Activated naive CD4-positive, alpha-beta T cell treated with anti-CD3 and anti-CD28 coated beads, Interleukin-2, amount 10 ng/mL, durations not matched to agents 7 days and 5 days (primary cell): ENCODE results near the gene ATAT1.

Experiments used
- CTCF ChIA-PET: fragments of 350-600 bp; sonication (Branson Sonifier 250); formaldehyde crosslinking; loops from one replicate; lab custom pipeline; 2021; ENCODE audit warnings: antibody characterized with exemption; lab: Charles Lee
- DNase-seq: peaks from one replicate; pipeline ENCODE4 v3.0.0-alpha.2; 2020
- H3K27ac Mint-ChIP-seq: one replicate; pipeline ENCODE4 v1.8.0; 2021; ENCODE audit warnings: mild to moderate bottlenecking, moderate library complexity, mixed read lengths
- H3K27me3 Mint-ChIP-seq: one replicate; pipeline ENCODE4 v1.8.0; 2021; ENCODE audit warnings: mild to moderate bottlenecking, mixed read lengths
- H3K36me3 Mint-ChIP-seq: one replicate; pipeline ENCODE4 v1.8.0; 2021; ENCODE audit warnings: mixed read lengths
- H3K4me1 Mint-ChIP-seq: one replicate; pipeline ENCODE4 v1.8.0; 2021; ENCODE audit warnings: mixed read lengths
- H3K4me3 Mint-ChIP-seq: one replicate; pipeline ENCODE4 v1.8.0; 2021; ENCODE audit warnings: mild to moderate bottlenecking, moderate library complexity, mixed read lengths
- H3K9me3 Mint-ChIP-seq: one replicate; pipeline ENCODE4 v1.8.0; 2021; ENCODE audit warnings: mixed read lengths

The ATAT1 gene

DNA sequence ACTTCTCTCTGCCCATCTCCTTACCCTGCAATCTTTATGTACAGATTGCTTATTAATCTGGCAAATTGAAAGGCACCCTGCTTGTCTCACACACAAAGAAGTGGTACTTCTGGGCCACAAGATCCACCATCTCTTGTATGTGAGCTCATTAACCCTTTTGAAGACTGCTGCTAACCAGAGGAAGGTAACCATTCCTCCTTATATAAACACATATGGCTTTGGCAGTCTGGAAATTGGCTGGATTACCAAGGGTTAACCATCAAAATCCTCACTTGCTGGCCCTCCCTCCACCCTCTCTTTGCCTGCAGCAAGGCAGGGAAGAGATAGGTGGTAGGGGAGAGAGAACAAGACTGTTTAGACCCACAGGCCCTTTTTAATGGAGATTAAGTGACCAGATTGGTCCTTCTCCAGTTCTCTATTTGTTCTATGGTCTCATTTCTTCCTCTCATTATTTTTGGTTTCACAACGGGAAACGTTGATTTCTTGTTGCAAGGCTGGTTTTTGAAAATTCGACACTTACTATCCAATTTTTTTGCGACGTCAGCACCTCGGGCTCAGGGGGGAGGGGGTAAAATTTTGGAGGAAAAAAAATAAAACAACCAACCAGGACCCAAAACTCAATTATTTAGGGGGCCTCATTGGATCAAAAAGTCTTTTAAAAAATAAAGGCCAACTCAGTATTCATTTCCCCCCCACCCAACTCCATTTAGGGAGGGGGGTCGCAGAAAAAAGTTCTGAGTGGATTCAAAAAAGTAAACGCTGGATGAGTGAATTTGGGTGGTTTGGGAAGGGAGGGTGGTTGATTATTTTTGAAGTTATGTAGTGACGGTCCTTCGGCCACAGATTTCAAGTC, 10.5 kb upstream of the ATAT1 start:
- peaks cover 51% of the 10 kb centered on the region for H3K4me1 Mint-ChIP-seq
- peak; percentile 48 for DNase-seq

DNA sequence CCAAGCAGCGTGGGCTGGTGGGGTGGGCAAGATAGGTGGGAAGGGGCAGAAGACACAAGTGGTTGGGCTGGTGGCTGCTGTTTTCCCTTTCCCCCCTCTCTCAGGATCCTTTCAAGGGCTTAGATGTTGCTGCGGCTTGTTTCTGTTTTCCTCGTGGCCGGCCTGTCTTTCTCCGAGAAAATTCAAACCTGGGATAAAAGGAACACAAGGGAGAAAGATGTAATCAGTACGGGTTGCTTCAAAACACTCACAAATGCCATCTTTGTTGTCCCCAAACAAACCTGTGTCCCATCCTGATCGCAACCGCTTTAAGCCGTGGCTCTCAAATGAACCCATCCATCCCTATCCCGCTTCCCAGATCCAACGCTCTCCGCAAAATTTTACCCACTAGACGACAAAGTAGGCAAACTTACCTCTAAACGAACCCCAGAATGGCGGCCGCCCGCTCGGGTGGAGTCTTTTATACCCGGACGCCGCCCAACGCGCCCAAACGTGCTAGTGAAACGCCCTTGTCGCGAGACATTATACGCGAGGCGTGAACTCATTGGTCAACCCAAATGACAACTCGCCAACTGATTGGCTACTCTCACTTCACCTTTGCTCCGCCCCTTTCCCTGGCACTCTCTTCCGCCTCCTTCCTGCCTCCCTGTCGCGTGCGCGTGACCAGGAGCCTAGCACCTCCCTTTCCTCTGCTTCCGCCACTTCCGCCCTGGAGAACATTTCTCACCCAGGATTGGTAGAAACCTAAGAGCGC, 9.7 kb upstream of the ATAT1 start, which contains the start of gene PPP1R10:
Gene PPP1R10 (minus strand): TSS at position 433 of the 754 bp plus-strand sequence. CDS start 7,299 bp downstream, outside the sequence.
- CTCF ChIA-PET = interaction anchor here (1.1 to 1.2 kb wide), 2 partner anchors 23 to 100 kb away, joined by 3 read pairs; partner anchors contain the start of gene MDC1
- Mint-ChIP-seq H3K4me3 (peak within 1 kb of the TSS; percentile 93), H3K27me3 (peaks cover 5% of the 10 kb centered on the region), H3K9me3 (no peaks in the 10 kb centered on the region), H3K4me1 (peaks cover 43% of the 10 kb centered on the region), H3K27ac (peak within 1 kb of the TSS; percentile 99), H3K36me3 (peaks cover 62% of the 10 kb centered on the region)
- peak; percentile 99 for DNase-seq

More for the DNA sequence above, 10.5 kb upstream of the ATAT1 start:
- Mint-ChIP-seq H3K9me3 (no peaks in the 10 kb centered on the region), H3K4me3 (peak overlapping the region; percentile 93), H3K36me3 (peaks cover 67% of the 10 kb centered on the region), H3K27me3 (peaks cover 5% of the 10 kb centered on the region), H3K27ac (peak overlapping the region; percentile 99)
- CTCF ChIA-PET = interaction anchor here (1.8 kb wide), 1 partner anchor 69 kb away, joined by 6 read pairs; no protein-coding TSS in a partner anchor

DNA sequence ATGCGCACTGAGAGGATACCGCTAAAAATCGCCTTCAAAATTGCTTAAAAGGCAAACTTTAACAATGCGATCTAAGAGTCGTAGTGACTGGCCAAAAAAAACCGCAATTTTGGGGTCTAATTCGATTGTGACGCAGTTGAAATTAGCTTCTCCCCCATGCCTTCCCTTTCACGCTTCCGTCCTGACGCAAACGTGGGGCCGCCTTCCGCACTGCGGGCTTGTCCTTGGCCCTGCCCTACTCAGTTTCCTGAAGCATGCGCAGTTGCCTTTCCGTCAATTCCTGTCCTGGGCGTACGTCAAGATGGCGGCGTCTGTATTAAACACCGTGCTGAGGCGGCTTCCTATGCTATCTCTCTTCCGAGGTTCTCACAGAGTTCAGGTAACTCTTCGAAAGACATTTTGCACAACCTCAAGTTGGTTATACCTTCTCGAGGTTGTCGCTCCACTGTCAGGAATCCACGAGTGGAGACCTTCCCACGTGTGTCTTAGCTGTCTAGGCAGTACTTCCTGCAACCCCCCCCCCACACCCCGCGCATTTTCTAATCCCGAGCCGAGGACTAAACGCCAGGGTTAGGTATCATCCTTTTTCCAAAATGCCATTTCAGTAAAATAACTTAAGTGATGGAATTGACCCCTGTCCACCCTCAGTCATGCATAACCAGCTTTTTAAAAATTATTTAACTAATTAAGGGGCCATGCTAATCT, 9.0 kb upstream of the ATAT1 start, which contains the start of gene MRPS18B:
Gene MRPS18B (plus strand): TSS at position 276 of the 705 bp plus-strand sequence. CDS start 26 bp downstream, at position 302.
- Mint-ChIP-seq H3K36me3 (peaks cover 61% of the 10 kb centered on the region), H3K4me1 (peaks cover 40% of the 10 kb centered on the region), H3K27me3 (peaks cover 5% of the 10 kb centered on the region), H3K9me3 (no peaks in the 10 kb centered on the region), H3K27ac (peak within 1 kb of the TSS; percentile 99), H3K4me3 (peak within 1 kb of the TSS; percentile 93)
- CTCF ChIA-PET = interaction anchor here (0.6 to 1.4 kb wide), 8 partner anchors 23 to 261 kb away, joined by 3 to 11 read pairs (median 3); partner anchors contain the start of gene MDC1
- peak; percentile 99 for DNase-seq

DNA sequence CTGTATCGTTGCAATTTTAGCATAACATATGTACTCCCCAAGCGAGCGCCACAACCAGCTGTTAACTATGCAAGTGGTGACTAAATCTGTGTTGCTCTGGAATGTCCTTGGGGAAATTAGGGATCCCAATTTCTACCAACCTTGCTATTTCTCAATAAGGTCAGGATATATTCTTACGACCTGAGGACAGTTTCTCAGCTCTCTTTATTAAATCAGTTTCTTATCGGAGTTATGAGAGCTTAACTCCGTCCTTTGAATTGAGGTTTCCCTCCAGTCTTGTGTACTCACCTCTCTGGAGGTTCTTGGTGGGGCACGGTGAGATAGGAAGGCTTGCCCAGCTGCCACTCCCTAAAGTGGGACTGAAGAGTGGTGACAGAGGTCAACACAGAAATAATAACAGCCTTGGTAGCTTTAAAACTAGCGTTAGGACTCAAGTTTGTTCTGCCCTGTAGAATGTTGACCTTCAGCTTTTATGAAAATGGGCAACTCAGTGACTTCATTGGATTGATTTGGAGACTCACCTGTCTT, 8.3 kb upstream of the ATAT1 start:
- peaks cover 5% of the 10 kb centered on the region for H3K27me3 Mint-ChIP-seq
- no peak for DNase-seq
- no peaks in the 10 kb centered on the region for H3K9me3 Mint-ChIP-seq
- H3K27ac Mint-ChIP-seq = peak overlapping the region; percentile 99
- CTCF ChIA-PET = interaction anchor here (0.6 to 1.7 kb wide), 9 partner anchors 22 to 260 kb away, joined by 3 to 11 read pairs (median 3); partner anchors contain the start of gene MDC1
- H3K4me1 Mint-ChIP-seq = peaks cover 35% of the 10 kb centered on the region
- peaks cover 57% of the 10 kb centered on the region for H3K36me3 Mint-ChIP-seq
- peak overlapping the region; percentile 93 for H3K4me3 Mint-ChIP-seq

DNA sequence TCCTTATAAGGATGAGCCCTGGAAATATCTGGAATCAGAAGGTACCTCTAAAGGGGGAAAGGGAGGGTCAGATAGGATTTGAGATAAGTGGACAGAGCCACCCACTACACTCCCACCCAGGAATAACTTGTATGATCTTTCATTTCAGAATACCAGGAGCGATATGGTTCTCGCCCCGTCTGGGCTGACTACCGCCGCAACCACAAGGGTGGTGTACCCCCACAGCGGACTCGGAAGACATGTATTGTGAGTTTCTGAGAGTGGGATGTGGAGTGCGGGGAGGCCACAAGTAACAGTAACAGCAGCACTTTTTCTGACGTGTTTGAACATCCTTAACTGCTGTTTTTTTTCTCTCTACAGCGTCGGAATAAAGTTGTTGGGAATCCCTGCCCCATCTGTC, 7.1 kb upstream of the ATAT1 start:
- CTCF ChIA-PET = interaction anchor here (1.2 to 1.7 kb wide), 2 partner anchors 63 to 150 kb away, joined by 3 to 4 read pairs; no protein-coding TSS in a partner anchor
- H3K4me3 Mint-ChIP-seq = peak overlapping the region; percentile 93
- peaks cover 51% of the 10 kb centered on the region for H3K36me3 Mint-ChIP-seq
- DNase-seq = no peak
- H3K27ac Mint-ChIP-seq = no peak overlapping the region
- H3K9me3 Mint-ChIP-seq = no peaks in the 10 kb centered on the region
- H3K4me1 Mint-ChIP-seq = peaks cover 24% of the 10 kb centered on the region
- H3K27me3 Mint-ChIP-seq = peaks cover 5% of the 10 kb centered on the region

DNA sequence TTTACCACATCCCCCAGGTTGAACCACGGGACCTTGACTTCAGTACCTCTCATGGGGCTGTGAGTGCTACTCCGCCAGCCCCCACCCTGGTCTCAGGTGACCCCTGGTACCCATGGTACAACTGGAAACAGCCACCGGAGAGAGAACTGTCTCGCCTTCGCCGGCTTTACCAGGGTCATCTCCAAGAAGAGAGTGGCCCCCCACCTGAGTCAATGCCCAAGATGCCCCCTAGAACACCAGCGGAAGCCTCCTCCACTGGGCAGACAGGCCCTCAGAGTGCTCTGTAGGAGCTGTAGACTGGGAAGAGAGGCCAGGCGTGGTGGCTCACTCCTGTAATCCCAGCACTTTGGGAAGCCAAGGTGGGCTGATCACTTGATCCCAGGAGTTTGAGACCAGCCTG, 1.2 kb upstream of the ATAT1 start:
- CTCF ChIA-PET = interaction anchor here (1.2 to 1.4 kb wide), 2 partner anchors 13 to 35 kb away, joined by 3 to 4 read pairs; no protein-coding TSS in a partner anchor
- Mint-ChIP-seq H3K27ac (peak overlapping the region; percentile 97), H3K27me3 (no peaks in the 10 kb centered on the region), H3K36me3 (peaks cover 44% of the 10 kb centered on the region), H3K4me3 (no peak overlapping the region), H3K9me3 (no peaks in the 10 kb centered on the region), H3K4me1 (peaks cover 33% of the 10 kb centered on the region)
- no peak for DNase-seq

DNA sequence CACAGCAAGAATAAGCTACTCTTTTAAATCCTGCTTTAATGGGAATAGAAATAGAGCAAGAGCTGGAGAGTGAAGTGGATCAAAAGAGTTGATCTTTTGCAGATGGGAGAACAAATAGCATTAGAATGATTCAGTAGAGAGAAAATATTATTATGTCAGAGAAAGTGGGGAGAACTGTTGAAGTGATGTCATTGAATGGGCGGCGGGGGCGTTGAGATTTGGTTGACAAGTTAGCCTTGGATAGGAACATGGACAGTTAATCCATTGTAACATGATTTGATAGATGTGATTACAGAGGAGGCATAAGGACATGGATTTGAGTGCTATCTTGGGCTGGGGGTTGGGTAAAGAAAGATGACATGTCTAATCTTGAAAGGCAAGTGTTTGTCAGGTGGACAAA, 9.2 kb downstream of the ATAT1 start:
- H3K36me3 Mint-ChIP-seq = peaks cover 12% of the 10 kb centered on the region
- H3K27ac Mint-ChIP-seq = no peak overlapping the region

DNA sequence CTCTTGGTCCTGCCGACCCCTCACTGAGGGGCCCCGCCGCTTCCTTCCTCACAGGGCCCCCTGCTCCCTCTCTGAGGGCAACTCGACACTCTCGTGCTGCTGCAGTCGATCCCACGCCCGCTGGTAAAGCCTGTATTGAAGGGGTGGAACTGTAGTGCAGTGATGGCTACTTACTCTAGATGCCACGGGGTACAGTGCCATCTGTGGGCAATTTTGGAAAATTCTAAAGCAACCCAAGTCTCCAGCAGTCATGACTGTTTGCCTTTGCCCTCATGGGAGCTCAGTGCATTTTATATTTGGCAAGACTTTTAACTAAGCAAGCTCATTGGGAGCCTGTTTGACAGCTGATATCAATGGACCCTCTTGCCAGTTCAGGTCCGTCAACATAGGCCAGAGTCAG, 13.8 kb downstream of the ATAT1 start:
- Mint-ChIP-seq H3K27me3 (no peaks in the 10 kb centered on the region), H3K4me1 (peaks cover 27% of the 10 kb centered on the region), H3K9me3 (no peaks in the 10 kb centered on the region), H3K27ac (no peak overlapping the region), H3K36me3 (peaks cover 10% of the 10 kb centered on the region), H3K4me3 (no peak overlapping the region)
- CTCF ChIA-PET = interaction anchor here (0.6 to 2.4 kb wide), 6 partner anchors 23 to 104 kb away, joined by 3 to 6 read pairs (median 4); partner anchors contain the start of genes IER3, MRPS18B and PPP1R10
- DNase-seq = peak; percentile 25

More for the DNA sequence above, 9.2 kb downstream of the ATAT1 start:
- no peaks in the 10 kb centered on the region for H3K27me3 Mint-ChIP-seq
- DNase-seq = no peak
- no peaks in the 10 kb centered on the region for H3K9me3 Mint-ChIP-seq
- CTCF ChIA-PET = interaction anchor here (1.0 kb wide), 1 partner anchor 10 kb away, joined by 3 read pairs; no protein-coding TSS in a partner anchor
- no peak overlapping the region for H3K4me3 Mint-ChIP-seq
- peaks cover 7% of the 10 kb centered on the region for H3K4me1 Mint-ChIP-seq

DNA sequence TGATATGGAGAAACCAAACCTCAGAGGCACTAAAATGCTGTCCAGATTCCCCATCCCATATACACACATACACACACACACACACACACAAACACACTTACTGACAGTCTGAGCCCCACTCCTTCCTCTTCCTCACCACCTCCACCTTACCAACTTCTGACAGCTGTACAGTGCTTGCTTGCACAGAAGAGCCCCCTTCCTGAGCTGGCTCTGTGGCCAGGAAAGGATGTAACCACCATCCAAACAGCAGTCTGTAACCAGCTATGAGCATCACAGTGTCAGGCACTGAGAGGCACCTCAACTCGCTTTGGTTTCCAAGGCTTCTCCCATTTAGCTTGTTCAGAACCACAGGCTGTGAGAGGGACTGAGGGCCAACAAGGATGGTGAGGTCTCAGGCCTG, 14.4 kb downstream of the ATAT1 start:
- peak; percentile 22 for DNase-seq
- Mint-ChIP-seq H3K27ac (no peak overlapping the region), H3K4me1 (peaks cover 32% of the 10 kb centered on the region), H3K9me3 (no peaks in the 10 kb centered on the region), H3K27me3 (no peaks in the 10 kb centered on the region), H3K36me3 (peaks cover 10% of the 10 kb centered on the region), H3K4me3 (no peak overlapping the region)
- CTCF ChIA-PET = interaction anchor here (1.0 to 2.4 kb wide), 5 partner anchors 11 to 89 kb away, joined by 3 to 6 read pairs (median 4); partner anchors contain the start of genes MRPS18B and PPP1R10

DNA sequence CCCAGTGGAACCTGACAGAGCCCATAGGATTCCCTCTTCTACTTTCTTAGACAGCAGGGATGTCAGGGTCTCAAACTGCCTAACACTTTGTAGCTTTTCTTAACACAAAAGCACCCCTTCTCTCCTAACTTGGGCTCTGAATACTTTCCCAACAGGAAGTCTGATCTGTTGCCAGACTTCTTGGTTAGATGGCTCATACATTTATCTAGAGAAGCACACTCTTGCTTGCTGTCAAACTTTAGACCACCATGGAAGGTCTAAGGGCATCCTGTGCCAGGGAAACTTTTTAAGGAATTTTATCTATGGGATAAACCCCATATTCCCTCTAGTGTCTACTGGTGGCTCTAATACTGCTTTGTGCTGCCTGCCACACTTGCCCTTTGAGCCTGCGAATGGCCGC, 17.0 kb downstream of the ATAT1 start:
- Mint-ChIP-seq H3K27ac (no peak overlapping the region), H3K4me1 (peaks cover 49% of the 10 kb centered on the region)
- CTCF ChIA-PET = interaction anchor here (1.1 kb wide), 1 partner anchor 160 kb away, joined by 3 read pairs; no protein-coding TSS in a partner anchor

DNA sequence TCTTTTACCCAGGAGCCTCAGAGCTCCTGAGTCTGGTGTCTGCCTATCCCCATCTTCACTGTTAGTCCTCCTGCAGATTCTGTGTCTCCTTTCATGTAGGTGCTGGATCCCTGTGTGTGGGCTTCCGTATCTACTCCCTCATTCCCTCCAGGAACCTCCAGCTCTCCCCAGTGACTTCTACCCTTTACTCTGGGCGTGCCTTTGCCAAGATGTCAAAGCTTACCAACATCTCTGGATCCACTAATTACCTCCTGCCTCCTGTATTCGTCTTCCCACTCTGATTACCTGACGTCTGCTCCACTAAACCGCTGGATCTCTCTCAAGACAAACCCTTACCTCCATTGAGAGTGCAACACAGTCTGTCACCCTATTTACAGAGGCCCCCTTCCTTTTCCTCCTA, 18.1 kb downstream of the ATAT1 start:
- no peaks in the 10 kb centered on the region for H3K27me3 Mint-ChIP-seq
- H3K27ac Mint-ChIP-seq = no peak overlapping the region
- H3K9me3 Mint-ChIP-seq = no peaks in the 10 kb centered on the region
- DNase-seq = no peak
- H3K4me1 Mint-ChIP-seq = peaks cover 56% of the 10 kb centered on the region
- no peak overlapping the region for H3K4me3 Mint-ChIP-seq
- peaks cover 12% of the 10 kb centered on the region for H3K36me3 Mint-ChIP-seq
- CTCF ChIA-PET = interaction anchor here (1.0 to 1.1 kb wide), 3 partner anchors 10 to 161 kb away, joined by 3 read pairs; no protein-coding TSS in a partner anchor

More for the DNA sequence above, 17.0 kb downstream of the ATAT1 start:
- no peaks in the 10 kb centered on the region for H3K9me3 Mint-ChIP-seq
- peaks cover 10% of the 10 kb centered on the region for H3K36me3 Mint-ChIP-seq
- no peak for DNase-seq
- no peak overlapping the region for H3K4me3 Mint-ChIP-seq
- no peaks in the 10 kb centered on the region for H3K27me3 Mint-ChIP-seq

DNA sequence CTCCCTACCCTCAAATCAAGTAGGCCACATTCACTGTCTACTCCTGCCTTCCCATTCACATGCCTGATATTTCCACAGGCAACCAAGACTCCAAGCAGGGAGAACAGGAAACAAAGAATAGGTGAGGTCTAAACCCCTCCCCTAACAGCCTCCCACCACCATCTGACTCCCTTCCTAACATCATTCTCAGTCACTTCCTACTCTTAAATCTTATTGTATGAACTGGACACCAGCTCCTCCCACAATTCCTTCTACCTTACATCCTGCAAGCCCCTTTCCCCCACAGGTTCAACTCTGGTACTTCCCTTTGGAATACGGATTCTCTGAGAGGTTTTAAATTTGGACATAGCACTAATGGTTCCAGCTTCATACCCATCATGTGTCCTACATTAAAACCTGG, 19.3 kb downstream of the ATAT1 start:
- no peak overlapping the region for H3K27ac Mint-ChIP-seq
- CTCF ChIA-PET = interaction anchor here (1.1 to 1.2 kb wide), 2 partner anchors 11 to 76 kb away, joined by 3 read pairs; no protein-coding TSS in a partner anchor
- no peaks in the 10 kb centered on the region for H3K27me3 Mint-ChIP-seq
- peaks cover 15% of the 10 kb centered on the region for H3K36me3 Mint-ChIP-seq
- peaks cover 48% of the 10 kb centered on the region for H3K4me1 Mint-ChIP-seq
- no peaks in the 10 kb centered on the region for H3K9me3 Mint-ChIP-seq
- H3K4me3 Mint-ChIP-seq = peak overlapping the region; percentile 86
- no peak for DNase-seq
